GM18499 (cell line): ENCODE results near the gene SRPK2.
A peak's percentile ranks its signal among the peaks of the same experiment; 100 is the strongest.

Source experiments
- ATAC-seq: cut with Tn5 transposase; IDR thresholded peaks from one replicate; pipeline ENCODE4 v1.9.1; 2021; ENCODE audit warnings: moderate number of reproducible peaks; ENCODE audit not compliant: insufficient read depth, unreplicated experiment

Gene SRPK2

DNA sequence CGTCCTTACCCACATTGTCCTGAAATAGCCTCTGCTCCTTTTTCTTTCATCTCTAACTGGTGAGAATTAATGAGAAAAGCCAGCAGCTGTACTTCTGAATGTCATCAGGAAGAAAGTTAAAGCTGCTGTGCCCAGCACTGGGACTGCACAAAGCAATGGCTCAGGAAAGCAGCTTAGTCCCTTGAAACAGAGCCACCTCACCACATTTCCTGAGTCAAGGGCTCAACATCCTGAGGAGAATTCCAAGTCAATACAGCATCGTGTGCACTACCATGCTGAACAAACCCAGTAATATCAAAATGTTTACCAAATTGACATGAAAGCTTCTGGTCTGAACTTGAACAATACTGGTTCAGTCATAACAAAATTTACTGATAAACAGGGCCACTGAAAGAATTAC lies 234.6 kb downstream of the SRPK2 start:
- ATAC-seq = no peak

- no peak for ATAC-seq
Measured at GRCh38 chr7:105153531-105153930, 235.2 kb downstream of the SRPK2 start.

- ATAC-seq = no peak
Measured at GRCh38 chr7:105151152-105151551, 237.6 kb downstream of the SRPK2 start.

DNA sequence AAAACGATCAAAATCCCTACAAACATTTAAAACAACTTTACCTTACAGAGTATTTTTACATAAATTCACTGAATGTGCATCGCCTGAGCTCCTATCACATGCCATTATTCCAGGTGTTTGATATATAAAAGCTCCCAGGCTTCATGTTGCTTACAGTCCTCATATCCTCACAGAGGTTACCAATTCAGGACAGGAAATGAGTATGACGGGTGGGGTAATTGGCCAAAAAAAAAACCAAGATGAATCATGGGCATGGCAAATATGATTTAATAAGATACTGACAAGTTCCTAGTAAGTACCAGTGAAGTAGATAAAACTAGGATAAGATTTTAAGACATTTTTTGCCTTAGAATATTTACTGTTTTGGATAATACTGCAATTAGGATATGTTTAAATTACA lies 238.9 kb downstream of the SRPK2 start:
- ATAC-seq = no peak

GRCh38 chr7:105141068-105141467 lies 247.7 kb downstream of the SRPK2 start:
- no peak for ATAC-seq

DNA sequence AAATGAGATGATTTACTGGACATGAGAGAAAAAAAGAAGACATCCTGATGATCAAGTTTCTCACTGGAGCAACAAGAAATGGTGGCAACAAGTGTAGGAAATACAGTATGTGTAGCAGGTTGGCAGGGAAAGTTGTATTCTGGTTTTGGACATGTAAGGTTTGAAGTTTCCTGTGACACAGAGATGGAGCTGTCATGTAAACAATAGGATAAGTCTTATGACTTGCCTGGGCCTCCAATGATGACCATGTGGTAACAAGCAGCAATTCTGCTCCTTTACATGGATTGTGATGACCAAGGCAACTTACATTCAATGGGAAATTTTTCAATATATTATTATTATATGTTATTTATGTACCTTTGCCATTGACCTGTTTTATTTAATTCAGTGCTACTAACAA lies 249.3 kb downstream of the SRPK2 start:
- no peak for ATAC-seq

- no peak for ATAC-seq
Measured at GRCh38 chr7:105137898-105138297, 250.8 kb downstream of the SRPK2 start.

GRCh38 chr7:105136221-105136620 lies 252.5 kb downstream of the SRPK2 start:
- no peak for ATAC-seq

DNA sequence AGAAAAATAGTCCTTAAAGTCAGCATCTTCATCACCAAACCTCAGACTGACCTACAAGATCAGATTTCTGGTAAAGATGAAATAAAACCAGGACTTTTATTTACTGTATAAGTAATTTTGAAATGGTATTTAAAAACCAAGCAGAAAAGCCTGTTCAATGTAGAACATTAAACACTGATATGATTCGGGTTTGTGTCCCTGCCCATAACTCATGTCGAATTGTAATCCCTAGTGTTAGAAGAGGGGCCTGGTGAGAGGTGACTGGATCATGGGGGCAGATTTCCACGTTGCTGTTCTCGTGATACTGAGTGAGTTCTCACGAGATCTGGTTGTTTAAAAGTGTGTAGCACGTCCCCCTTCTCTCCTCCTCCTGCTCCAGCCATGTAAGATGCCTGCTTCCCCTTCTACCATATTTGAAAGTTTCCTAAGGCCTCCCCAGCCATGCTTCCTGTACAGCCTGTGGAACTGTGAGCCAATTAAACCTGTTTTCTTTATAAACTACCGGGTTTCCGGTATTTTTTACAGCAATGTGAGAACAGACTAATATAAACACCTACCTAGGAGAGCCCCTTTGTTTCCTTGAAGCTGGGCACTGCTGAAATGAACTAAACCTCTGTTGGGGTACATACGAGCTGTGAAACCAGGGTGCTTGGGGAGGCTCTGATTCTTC lies 254.6 kb downstream of the SRPK2 start:
- no peak for ATAC-seq

DNA sequence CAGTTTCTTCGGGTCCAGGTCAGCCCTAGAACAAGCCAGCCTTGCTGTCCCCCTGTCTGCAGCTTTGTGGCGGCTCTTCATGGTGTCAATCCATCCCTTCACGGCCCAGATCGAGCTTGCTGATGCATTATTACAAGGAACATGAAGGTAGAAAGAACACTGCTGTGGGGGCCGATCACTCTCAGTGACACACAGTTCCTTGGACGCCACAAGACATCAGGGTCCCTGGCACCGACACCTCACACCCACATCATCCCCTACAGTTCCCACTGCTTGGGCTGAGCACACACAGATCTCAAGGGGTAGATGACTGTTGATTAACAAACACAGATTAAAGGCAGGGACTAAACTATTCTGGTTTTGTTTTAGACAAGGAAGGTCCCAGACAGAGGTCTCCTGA lies 255.4 kb downstream of the SRPK2 start:
- no peak for ATAC-seq

DNA sequence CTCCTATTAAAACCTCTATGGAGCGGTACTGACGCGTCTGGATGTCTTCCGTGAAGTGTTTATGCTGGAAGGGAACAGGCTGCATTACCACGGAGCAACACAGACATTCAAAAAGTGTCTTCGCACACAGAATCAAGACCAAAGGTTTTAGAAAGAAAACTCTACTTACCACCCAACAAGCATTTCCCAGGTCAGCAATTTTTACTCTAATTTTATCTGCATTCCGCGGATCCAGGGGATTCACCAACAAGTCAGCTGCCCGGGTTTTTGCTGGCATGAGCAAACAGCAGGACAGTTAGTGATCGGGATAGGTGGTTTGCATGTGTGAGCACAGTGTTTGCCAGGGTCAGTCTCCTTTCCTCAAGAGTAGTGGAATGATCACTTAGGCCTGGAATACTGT lies 255.9 kb downstream of the SRPK2 start:
- no peak for ATAC-seq

- no peak for ATAC-seq
Measured at GRCh38 chr7:105132335-105132734, 256.4 kb downstream of the SRPK2 start.

- ATAC-seq = no peak
Measured at GRCh38 chr7:105131890-105132289, 256.8 kb downstream of the SRPK2 start.

DNA sequence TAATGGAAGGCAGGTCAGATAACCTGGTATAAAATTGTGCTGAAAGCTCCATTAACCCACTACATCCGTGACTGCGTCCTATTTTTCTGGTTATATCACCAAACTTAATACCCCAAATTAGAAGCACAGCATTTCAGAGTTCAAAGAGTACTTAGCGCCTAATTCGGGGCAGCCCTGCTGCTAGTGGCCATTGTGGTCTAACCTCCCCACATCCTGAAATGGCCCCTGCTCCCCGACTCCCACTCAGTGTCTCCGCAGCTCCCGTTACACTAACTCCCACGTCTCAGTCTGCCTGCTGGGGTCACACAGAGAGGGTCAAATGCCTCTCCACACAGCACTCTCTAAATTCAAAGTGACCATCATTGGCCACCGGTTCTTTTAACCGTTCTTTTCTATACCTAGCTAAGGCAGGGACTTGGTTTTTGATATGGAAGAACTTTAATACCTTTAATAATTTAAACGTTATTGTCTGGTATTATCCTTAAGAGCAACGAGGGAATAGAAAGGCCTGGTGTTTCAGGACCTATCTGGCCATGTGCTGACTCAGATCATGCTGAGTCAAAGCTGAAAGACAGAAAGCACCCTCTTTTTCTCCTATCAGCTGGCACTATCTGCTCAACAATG lies 257.6 kb downstream of the SRPK2 start:
- ATAC-seq = peak; percentile 55

DNA sequence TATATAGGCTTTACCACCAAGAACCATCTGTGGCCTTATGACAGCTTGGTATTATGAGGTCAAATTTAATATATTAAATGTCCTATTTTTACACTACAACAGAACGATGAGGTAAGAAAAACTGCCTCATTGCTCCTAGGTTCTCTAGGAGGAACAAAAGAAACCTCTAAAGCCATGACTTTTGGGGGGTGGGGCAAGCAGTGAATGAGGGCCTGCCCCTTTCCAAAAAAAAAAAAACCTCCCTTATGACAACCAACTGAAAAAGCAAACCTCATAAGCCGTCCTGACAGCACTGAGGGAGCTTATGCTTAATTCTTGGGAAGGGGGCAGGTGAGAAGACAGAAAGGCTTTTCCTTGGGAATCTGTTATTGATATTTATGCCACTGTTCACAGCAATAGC lies 258.1 kb downstream of the SRPK2 start:
- ATAC-seq = no peak

DNA sequence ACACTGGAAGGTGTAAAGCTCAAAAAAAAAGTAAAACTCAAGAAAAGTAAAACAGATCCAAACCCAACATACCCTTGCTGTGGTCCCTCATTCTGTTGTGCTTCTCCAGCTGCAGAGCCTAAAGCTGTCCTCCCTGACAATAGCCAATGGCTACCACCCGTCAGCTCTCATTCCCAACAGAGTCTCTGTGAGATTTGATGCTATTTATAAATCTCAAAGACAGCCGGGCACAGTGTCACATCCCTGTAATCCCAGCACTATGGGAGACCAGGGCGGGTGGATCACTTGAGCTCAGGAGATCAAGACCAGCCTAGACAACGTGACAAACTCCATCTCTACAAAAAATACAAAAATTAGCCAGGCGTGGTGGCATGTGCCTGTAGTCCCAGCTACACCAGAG lies 258.7 kb downstream of the SRPK2 start:
- ATAC-seq = no peak

DNA sequence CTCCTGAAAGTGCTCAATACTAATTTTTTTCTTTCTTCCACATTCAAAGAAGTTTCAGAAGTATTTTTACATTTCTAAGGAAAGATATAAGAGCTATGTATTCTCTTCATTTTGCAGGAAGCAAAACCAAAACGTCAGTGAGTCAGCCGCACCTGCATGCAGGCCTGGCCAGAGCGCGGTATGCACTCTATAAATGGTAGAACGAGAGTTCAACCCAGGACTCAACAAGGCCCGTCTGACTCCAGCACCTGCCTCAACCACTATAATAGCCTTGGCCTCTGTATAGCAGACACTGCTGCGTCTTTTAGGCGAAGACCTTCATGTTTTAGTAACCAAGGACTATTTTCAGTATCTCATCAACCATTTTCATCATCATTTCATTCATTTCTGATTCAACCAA lies 261.5 kb downstream of the SRPK2 start:
- no peak for ATAC-seq

- no peak for ATAC-seq
Measured at GRCh38 chr7:105126436-105126975, 262.2 kb downstream of the SRPK2 start.

- no peak for ATAC-seq
Measured at GRCh38 chr7:105125745-105126144, 263.0 kb downstream of the SRPK2 start.

GRCh38 chr7:105122619-105123018 lies 266.1 kb downstream of the SRPK2 start:
- ATAC-seq = no peak

DNA sequence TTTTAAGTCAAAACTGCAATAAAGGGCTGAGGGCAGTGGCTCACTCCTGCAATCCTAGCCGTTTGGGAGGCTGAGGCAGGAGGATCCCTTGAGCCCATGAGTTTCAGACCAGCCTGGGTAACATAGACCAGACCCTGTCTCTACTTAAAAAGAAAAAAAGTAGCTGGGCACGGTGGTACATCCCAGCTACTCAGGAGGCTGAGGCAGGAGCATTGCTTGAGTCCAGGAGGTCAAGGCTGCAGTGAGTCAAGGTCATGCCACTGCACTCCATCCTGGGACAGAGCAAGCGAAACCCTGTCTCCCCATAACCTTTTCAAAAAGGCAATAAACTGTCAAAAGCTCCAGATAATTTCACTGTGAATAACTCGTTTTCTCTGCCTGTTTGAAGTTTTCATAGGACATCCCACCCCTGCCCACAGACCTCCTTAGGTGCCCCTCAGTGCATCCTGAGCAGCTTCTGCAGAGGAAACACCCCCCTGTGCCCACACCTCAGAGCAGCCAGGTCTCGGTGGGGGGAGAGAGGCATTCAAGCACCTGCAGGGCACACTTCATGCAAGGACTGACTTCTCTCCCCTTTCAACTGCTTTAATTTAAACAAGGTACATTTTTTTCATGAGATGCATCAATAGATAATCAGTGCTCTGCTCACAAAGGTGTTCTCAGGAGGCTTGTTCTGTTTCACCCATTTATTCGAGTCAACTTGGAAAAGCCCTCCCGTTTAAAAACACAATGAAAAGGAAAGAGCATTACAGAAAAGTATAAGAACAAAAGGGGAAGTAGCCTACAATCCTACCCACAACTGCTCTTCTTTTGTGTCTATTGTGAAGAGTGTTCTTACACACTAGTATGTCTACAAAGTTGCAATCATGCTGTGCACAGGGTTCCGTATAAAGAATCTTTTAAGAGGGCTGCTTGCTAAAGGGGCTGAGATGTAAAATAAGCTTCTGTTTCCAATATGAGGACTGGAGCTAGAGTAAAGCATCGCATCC lies 269.8 kb downstream of the SRPK2 start:
- no peak for ATAC-seq
